ENCODE data around the gene SBNO2. TPM values are rescaled to one million over a fixed set of nuclear protein-coding genes. Genes with fewer than 3 reads are reported as not detected.

Gene SBNO2
- polyA plus RNA-seq, 1 of the 3 experiments (the other 2 are of a cell fraction) = 18.3 TPM

DNA sequence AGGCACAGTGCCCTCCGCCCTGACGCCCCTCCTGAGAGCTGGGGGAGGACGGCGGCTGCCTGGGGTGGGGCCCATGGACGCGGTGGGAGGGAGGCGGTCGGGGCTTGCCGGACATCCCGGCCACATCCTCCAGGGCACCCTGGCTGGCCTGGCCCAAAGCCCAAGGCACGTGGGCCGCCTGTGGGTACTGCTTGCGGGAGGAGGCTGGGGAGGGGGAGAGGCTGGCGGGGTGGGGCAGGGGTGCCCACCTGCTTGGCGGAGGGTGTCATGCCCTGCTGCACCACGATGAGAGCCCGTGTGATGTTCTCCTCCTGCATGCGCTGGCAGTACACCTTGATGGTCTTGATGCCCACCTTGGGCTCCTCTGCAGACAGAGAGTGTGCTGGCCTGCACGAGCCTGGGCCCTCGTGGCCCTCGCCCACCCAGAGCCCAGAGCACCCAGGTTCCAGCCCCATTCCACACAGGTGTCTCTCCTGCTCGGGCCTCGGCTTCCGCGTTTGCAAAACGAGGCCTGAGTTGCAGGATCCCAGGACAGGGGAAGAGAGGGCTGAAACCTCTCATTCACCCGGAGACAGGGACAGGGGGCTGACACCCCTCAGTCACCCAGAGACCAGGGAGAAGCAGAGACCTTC, 82.4 kb downstream of the SBNO2 start:
- peaks cover 0 to 26% of the 10 kb centered on the region in 2 experiments for H3K36me3 ChIP-seq (replicated peaks in 1 of 2; ENCODE audit: control insufficient read depth in 1 of 2, insufficient read depth in 2 of 2, low read length in 1 of 2)

More for the DNA sequence above, 82.4 kb downstream of the SBNO2 start:
- Histone ChIP-seq H3K4me3 (ENCODE audit: low read depth in 2 of 2, low read length in 1 of 2) (no peak overlapping the region), H3K79me2 (ENCODE audit: insufficient read depth) (peaks cover 26% of the 10 kb centered on the region), H3K27me3 (ENCODE audit: insufficient read depth) (no peaks in the 10 kb centered on the region), H2AFZ (ENCODE audit: low read depth) (no peak overlapping the region), H3F3A (replicated peaks; ENCODE audit: insufficient read depth) (peaks cover 10% of the 10 kb centered on the region), H3K4me2 (no peak overlapping the region), H3K4me1 (ENCODE audit: control insufficient read depth in 1 of 2, insufficient read depth in 2 of 2, low read depth in 1 of 2, low read length in 1 of 2) (peaks cover 9 to 14% of the 10 kb centered on the region in 2 experiments; a peak in 2 of 4 replicates), H3K9ac (no peak overlapping the region), H4K20me1 (ENCODE audit: insufficient read depth) (peaks cover 19% of the 10 kb centered on the region), H3K9me3 (no peaks in the 10 kb centered on the region), H3K9me2 (no peaks in the 10 kb centered on the region), H3K27ac (ENCODE audit: low read depth in 2 of 2, low read length in 1 of 2) (no peak overlapping the region)
- TF ChIP-seq EP300 (IDR thresholded peaks at IDR 0.05; ENCODE audit: borderline replicate concordance in 1 of 2, low read depth in 1 of 2, low read length in 1 of 2) (no peak), MXI1 (IDR thresholded peaks at IDR 0.05; ENCODE audit: low read depth, low read length) (no peak), NFIC (IDR thresholded peaks at IDR 0.05; ENCODE audit: borderline replicate concordance) (no peak), FOXJ3 (CRISPR knock-in tag; IDR thresholded peaks at IDR 0.05) (no peak), FOSL2 (IDR thresholded peaks at IDR 0.05; ENCODE audit: borderline replicate concordance, low read depth) (no peak), RAD21 (IDR thresholded peaks at IDR 0.05; ENCODE audit: low read length) (no peak), ELF1 (IDR thresholded peaks at IDR 0.05) (no peak), REST (IDR thresholded peaks at IDR 0.05; ENCODE audit: low read depth, low read length) (no peak), PBX3 (IDR thresholded peaks at IDR 0.05) (no peak), RFX5 (IDR thresholded peaks at IDR 0.05; ENCODE audit: low read length) (no peak), FOXM1 (IDR thresholded peaks at IDR 0.05; ENCODE audit: low read depth) (no peak), EZH2phosphoT487 (IDR thresholded peaks at IDR 0.05; ENCODE audit: borderline replicate concordance, low read depth) (no peak), GATA2 (CRISPR knock-in tag; IDR thresholded peaks at IDR 0.05) (no peak), RXRA (IDR thresholded peaks at IDR 0.05; ENCODE audit: borderline replicate concordance, low read depth) (no peak), YY1 (IDR thresholded peaks at IDR 0.05; ENCODE audit: low read depth) (no peak), SMC3 (IDR thresholded peaks at IDR 0.05; ENCODE audit: low read depth, low read length) (no peak)
- TF ChIP-seq, protein P1, sequence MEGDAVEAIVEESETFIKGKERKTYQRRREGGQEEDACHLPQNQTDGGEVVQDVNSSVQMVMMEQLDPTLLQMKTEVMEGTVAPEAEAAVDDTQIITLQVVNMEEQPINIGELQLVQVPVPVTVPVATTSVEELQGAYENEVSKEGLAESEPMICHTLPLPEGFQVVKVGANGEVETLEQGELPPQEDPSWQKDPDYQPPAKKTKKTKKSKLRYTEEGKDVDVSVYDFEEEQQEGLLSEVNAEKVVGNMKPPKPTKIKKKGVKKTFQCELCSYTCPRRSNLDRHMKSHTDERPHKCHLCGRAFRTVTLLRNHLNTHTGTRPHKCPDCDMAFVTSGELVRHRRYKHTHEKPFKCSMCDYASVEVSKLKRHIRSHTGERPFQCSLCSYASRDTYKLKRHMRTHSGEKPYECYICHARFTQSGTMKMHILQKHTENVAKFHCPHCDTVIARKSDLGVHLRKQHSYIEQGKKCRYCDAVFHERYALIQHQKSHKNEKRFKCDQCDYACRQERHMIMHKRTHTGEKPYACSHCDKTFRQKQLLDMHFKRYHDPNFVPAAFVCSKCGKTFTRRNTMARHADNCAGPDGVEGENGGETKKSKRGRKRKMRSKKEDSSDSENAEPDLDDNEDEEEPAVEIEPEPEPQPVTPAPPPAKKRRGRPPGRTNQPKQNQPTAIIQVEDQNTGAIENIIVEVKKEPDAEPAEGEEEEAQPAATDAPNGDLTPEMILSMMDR (IDR thresholded peaks at IDR 0.05) = no peak
- TF ChIP-seq, protein P2, sequence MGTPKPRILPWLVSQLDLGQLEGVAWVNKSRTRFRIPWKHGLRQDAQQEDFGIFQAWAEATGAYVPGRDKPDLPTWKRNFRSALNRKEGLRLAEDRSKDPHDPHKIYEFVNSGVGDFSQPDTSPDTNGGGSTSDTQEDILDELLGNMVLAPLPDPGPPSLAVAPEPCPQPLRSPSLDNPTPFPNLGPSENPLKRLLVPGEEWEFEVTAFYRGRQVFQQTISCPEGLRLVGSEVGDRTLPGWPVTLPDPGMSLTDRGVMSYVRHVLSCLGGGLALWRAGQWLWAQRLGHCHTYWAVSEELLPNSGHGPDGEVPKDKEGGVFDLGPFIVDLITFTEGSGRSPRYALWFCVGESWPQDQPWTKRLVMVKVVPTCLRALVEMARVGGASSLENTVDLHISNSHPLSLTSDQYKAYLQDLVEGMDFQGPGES (IDR thresholded peaks at IDR 0.05; ENCODE audit: low read depth, low read length) = no peak
- TF ChIP-seq, protein P3, sequence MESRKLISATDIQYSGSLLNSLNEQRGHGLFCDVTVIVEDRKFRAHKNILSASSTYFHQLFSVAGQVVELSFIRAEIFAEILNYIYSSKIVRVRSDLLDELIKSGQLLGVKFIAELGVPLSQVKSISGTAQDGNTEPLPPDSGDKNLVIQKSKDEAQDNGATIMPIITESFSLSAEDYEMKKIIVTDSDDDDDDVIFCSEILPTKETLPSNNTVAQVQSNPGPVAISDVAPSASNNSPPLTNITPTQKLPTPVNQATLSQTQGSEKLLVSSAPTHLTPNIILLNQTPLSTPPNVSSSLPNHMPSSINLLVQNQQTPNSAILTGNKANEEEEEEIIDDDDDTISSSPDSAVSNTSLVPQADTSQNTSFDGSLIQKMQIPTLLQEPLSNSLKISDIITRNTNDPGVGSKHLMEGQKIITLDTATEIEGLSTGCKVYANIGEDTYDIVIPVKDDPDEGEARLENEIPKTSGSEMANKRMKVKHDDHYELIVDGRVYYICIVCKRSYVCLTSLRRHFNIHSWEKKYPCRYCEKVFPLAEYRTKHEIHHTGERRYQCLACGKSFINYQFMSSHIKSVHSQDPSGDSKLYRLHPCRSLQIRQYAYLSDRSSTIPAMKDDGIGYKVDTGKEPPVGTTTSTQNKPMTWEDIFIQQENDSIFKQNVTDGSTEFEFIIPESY (IDR thresholded peaks at IDR 0.05; ENCODE audit: borderline replicate concordance, low read depth) = no peak
- no peak for DNase-seq
- ChIA-PET POLR2A (no interaction called here), CTCF (interaction anchor here (4.1 kb wide), 1 partner anchor 21 kb away, joined by 16 read pairs; no protein-coding TSS in a partner anchor)
- WGBS (ENCODE audit: low lambda C conversion rate) = 97% methylated on average over 6 of the region's 27 CpGs

Data from SK-N-SH (cell line).